HFF-Myc (cell line): ENCODE data around the gene HNRNPUL1.

ENCODE experiments used
- DNase-seq: peaks from one replicate; pipeline ENCODE4 v3.0.0-alpha.2; 2011; ENCODE audit warnings: low read depth; ENCODE audit errors: extremely low read depth
- H3K4me3 ChIP-seq: replicated peaks from 2 replicates; pipeline ENCODE4 v1.5.1; 2011; ENCODE audit warnings: low read depth, mild to moderate bottlenecking, control low read depth, low read length
- TF ChIP-seq, protein P1 (sequence below): IDR thresholded peaks from 2 replicates; pipeline ENCODE4 v1.5.1; 2012; ENCODE audit warnings: mild to moderate bottlenecking, low read depth, low read length, control low read depth; ENCODE audit errors: missing control alignments

HNRNPUL1 gene

DNA sequence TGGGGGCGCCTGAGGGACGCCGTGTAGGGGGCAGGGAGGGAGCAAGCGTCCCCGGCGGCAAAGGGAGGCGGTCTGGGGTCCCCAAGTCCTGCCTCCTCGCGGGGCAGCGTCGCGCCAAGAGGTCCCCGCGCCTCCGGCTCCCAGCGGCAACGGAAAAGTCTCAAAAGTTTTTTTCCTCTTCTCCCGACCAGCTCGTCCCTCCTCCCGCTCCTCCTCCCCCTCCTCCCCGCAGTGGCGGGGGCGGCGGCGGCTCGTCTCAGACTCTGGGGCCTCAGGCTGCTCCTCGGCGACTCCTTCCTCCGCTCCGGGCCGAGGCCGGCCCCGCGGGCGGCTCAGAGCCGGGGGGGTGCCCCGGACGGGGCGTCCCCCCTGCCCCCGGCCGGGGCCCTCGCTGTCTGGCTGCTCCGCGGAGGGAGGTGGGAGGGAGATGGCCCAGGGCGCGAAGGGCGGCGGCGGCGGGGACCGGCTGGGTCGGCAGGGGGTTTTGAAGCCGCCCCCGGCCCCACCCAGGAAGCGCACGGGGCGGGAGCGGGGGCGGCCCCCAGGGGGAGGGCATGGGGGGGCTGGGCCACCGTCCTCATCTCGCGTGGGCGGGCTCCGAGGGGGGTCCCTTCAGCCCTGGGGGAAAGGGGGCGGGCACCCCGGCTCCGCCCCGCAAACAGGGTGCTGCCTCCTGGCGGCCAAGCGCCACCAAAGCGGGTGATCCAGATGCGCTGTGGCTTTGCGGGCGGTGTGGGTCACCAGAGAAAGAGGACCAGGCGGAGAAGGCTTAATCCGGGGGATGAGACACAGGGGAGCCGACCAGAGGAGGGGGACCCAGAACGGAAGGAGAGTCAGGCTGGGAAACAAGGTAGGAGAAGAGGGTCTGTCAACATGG lies 89.5 kb downstream of the HNRNPUL1 start, which contains the start of gene TGFB1:
Gene TGFB1, minus strand, starts transcription at position 457 of the 877 bp plus-strand sequence. CDS start 878 bp downstream, outside the sequence.
- TF ChIP-seq, protein P1, sequence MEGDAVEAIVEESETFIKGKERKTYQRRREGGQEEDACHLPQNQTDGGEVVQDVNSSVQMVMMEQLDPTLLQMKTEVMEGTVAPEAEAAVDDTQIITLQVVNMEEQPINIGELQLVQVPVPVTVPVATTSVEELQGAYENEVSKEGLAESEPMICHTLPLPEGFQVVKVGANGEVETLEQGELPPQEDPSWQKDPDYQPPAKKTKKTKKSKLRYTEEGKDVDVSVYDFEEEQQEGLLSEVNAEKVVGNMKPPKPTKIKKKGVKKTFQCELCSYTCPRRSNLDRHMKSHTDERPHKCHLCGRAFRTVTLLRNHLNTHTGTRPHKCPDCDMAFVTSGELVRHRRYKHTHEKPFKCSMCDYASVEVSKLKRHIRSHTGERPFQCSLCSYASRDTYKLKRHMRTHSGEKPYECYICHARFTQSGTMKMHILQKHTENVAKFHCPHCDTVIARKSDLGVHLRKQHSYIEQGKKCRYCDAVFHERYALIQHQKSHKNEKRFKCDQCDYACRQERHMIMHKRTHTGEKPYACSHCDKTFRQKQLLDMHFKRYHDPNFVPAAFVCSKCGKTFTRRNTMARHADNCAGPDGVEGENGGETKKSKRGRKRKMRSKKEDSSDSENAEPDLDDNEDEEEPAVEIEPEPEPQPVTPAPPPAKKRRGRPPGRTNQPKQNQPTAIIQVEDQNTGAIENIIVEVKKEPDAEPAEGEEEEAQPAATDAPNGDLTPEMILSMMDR = peak; percentile 84
- peak within 1 kb of the TSS; percentile 89 for H3K4me3 ChIP-seq
- no peak for DNase-seq

DNA sequence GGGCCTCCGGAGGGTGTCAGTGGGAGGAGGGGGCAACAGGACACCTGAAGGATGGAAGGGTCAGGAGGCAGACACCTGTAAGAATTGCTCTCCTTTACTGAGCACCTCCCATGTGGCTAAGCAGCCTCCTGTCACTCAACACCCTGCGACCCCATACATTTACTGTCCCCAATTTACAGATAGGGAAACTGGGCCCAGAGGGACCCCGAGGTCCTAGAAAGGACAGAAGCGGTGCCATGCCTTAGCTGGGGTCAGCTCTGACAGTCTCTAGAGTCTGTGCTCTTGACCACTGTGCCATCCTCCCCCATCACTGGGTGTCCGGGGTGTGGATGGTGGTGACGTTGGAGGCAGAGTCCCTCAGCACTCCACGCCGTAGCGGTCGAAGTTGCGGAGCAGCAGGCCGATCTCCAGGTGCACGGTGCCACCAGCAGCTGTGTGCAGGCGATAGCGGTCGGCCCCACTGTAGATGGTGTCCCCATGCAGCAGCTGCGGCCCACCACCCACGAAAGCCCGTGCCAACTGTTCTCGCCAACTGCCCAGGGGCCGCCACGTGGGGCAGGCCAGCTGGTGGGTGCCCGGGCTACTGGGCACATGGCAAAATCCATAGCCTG lies 90.3 kb downstream of the HNRNPUL1 start:
- peak overlapping the region; percentile 89 for H3K4me3 ChIP-seq
- TF ChIP-seq, protein P1 = no peak
- no peak for DNase-seq

DNA sequence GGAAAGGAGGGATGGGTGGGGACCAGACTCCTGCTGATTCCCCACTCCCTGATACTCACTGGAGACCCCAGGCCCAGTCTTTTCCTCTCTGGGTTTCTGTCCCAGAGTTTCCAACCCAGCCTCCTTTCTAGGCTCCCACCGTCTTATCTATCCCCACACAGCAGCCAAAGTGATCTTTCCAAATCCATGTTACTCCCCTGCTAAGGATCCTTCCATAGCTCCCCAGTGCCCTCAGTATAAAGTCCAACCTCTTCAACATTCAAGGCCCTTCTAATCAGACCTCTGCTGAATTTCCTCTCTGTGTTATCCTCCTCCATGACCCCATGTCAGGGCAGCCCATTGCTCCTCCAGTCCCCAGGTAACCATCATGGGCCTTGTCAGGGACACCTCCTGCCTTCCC lies 90.9 kb downstream of the HNRNPUL1 start:
- TF ChIP-seq, protein P1 = no peak
- no peak for DNase-seq
- no peak overlapping the region for H3K4me3 ChIP-seq

DNA sequence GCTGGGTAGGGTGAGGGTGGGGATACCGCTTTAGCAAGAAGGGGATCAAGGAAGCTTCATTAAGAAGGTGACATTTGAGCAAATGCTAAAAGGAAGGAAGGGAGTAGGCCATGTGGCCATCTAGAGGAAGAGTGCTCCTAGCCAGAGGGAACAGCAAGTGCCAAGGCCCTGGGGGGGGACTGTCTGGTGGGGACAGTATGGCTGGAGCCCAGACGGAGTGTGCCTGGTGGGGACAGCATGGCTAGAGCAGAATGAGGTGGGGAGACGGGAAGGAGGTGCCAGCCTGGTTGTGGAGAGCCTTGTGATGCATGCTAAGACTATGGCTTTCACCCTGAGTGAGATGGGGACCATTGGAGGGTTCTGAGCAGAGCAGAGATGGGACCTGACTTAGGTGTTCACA lies 91.6 kb downstream of the HNRNPUL1 start:
- no peak for DNase-seq
- TF ChIP-seq, protein P1 = no peak
- no peak overlapping the region for H3K4me3 ChIP-seq

DNA sequence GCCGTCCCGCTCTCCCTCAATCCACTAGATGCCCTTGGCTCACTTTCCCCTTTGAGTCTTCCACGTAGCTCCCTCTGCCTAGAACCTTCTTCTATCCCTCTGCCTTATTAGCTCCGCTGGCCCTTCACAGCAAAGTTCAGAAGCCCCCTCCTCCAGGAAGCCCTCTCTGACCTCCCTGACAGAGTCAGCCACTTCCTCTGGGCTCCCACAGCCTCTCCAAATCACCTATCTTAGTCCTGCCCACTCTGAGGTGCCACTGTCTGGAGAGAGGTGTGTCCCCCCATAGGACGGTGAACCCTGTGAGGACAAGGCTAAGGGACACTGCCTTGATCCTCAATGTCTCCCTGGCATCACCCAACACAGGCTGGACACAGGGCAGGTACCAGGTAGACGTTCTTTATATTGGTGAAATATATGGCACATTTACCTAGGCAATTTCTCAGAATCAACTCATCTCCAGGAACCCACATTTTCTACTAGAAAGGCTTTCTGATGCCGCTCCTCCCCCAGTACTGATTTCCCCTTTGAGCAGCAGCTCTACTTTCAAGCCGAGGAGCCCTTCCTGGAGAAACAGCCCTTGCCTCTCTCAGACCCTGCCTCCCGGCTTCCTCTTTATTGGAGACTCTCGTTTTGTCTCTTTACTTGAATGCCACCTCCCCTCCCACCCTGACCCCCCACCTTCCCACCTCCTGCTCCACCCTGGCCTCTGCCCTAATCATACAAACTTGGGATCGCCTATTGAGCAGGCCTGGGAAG lies 93.0 kb downstream of the HNRNPUL1 start:
- no peak for DNase-seq

More for the DNA sequence above, 93.0 kb downstream of the HNRNPUL1 start:
- no peak overlapping the region for H3K4me3 ChIP-seq
- TF ChIP-seq, protein P1 = no peak
